OCI-LY3 (cell line): ENCODE results near the gene PHAF1.

ENCODE experiments used
- CTCF ChIP-seq: fragments of 200-600, 300-600 bp; sonication (generic); IDR thresholded peaks from 2 replicates; pipeline ENCODE4 v1.5.1; 2014; ENCODE audit warnings: antibody characterized with exemption, low read length, low read depth
- EZH2phosphoT487 ChIP-seq: fragments of 200-600 bp; shearing (Covaris generic); IDR thresholded peaks from 2 replicates; pipeline ENCODE4 v1.6.1; 2018; ENCODE audit warnings: antibody characterized with exemption, mixed run types, low read depth

GRCh38 chr16:67087291-67087690 lies 22.4 kb upstream of the PHAF1 start:
- TF ChIP-seq CTCF, result no peak
- no peak for TF ChIP-seq EZH2phosphoT487
